ENCODE results near the gene PPIB.

DNA sequence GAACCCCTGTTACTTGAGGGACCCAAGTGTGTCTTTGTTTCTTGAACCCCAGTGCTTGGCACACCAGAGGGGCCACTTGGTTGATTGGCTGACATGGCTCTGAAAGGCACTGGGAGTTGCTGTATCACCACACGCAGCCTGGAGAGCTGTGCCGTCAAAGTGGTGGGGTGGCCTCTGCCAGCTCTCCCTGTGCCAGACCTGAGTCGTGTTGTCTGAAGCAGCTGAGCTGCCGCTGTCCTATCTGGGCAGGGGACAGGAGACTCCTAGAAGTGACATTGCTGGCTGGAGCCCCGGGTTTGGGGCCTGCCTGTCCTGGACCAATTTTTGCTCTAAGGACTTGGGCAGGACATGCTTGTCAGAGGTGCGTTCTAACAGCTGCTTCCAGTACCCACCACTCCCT, 16.8 kb downstream of the PPIB start:
- TF ChIP-seq POLR2A (IDR thresholded peaks at IDR 0.05): peak in 1 of 2 donors; percentile 15
- TF ChIP-seq, protein P1, sequence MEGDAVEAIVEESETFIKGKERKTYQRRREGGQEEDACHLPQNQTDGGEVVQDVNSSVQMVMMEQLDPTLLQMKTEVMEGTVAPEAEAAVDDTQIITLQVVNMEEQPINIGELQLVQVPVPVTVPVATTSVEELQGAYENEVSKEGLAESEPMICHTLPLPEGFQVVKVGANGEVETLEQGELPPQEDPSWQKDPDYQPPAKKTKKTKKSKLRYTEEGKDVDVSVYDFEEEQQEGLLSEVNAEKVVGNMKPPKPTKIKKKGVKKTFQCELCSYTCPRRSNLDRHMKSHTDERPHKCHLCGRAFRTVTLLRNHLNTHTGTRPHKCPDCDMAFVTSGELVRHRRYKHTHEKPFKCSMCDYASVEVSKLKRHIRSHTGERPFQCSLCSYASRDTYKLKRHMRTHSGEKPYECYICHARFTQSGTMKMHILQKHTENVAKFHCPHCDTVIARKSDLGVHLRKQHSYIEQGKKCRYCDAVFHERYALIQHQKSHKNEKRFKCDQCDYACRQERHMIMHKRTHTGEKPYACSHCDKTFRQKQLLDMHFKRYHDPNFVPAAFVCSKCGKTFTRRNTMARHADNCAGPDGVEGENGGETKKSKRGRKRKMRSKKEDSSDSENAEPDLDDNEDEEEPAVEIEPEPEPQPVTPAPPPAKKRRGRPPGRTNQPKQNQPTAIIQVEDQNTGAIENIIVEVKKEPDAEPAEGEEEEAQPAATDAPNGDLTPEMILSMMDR (IDR thresholded peaks at IDR 0.05): no peak
